Body of pancreas (tissue), 4 donors: ENCODE data around the gene TWIST1. TPM values are rescaled to one million over a fixed set of nuclear protein-coding genes. Genes with fewer than 3 reads are reported as not detected.

Experiments
- ATAC-seq: fragments of 150-250 bp; one replicate; pipeline ENCODE4 v1.9.1; 2016
- DNase-seq, 4 donors: peaks; one replicate each; pipeline ENCODE4 v3.0.0-alpha.2; 2019
- H3K27ac ChIP-seq, 4 donors: fragments of 200-600 bp; sonication (generic); 1 replicate in 3 of 4; 2 replicates in 1 of 4; pipeline versions ENCODE4 v1.5.1 to v1.6.1; 2016 to 2019; ENCODE audit warnings: mild to moderate bottlenecking in 1 of 4, mixed read lengths in 1 of 4, moderate library complexity in 1 of 4
- H3K27me3 ChIP-seq, 2 donors: fragments of 200-600 bp; sonication (generic); one replicate each; pipeline ENCODE4 v1.6.0; 2016; ENCODE audit warnings: mild to moderate bottlenecking in 1 of 2
- H3K36me3 ChIP-seq, 2 donors: fragments of 200-600 bp; sonication (generic); replicated peaks in 1 of 2; 2 replicates each; pipeline ENCODE4 v1.5.1; 2016; ENCODE audit warnings: low read depth in 2 of 2; ENCODE audit not compliant: insufficient read depth in 1 of 2
- H3K4me1 ChIP-seq: fragments of 200-600 bp; sonication (generic); one replicate; pipeline ENCODE4 v1.6.0; 2016
- H3K4me3 ChIP-seq, 2 donors: fragments of 200-600 bp; sonication (generic); 1 replicate in 1 of 2; 2 replicates in 1 of 2; pipeline ENCODE4 v1.5.1; 2016 to 2019
- H3K9me3 ChIP-seq, 3 donors: fragments of 200-600 bp; sonication (generic); 1 replicate in 2 of 3; 2 replicates in 1 of 3; pipeline ENCODE4 v1.5.1; 2016
- POLR2A ChIP-seq, 3 donors: fragments of 450-650 bp; IDR thresholded peaks; one replicate each; pipeline ENCODE4 v1.6.1; 2016; ENCODE audit warnings: antibody characterized with exemption in 3 of 3, mild to moderate bottlenecking in 2 of 3
- WGBS, 2 donors: methylation state at CpG; one replicate each; pipeline ENCODE4 v1.1.5; 2017; 5-methylcytosine and 5-hydroxymethylcytosine counted together
- intact Hi-C: fragments of 100-400 bp; cut with DNase I; formaldehyde crosslinking; loops from one replicate; pipeline ENCODE4 v1.15.1; 2023
- total RNA-seq, 2 donors: library from RNA; depleted of rRNA; stranded (reverse); fragments of >200 nt; gene quantifications; one replicate each; pipeline ENCODE4 v1.1.0, GENCODE V29; 2016
- TF ChIP-seq, protein P1 (sequence below), 7 experiments: fragments of 450-650 bp in 4 of 7; fragments of 200-600 bp in 3 of 7; sonication (generic) in 3 of 7; IDR thresholded peaks; one replicate each; pipeline ENCODE4 v1.5.1; 2016 to 2019; ENCODE audit warnings: antibody characterized with exemption in 7 of 7

The TWIST1 gene
- total RNA-seq, 2 donors from 2014 or later: 0.52 to 3.0 TPM

DNA sequence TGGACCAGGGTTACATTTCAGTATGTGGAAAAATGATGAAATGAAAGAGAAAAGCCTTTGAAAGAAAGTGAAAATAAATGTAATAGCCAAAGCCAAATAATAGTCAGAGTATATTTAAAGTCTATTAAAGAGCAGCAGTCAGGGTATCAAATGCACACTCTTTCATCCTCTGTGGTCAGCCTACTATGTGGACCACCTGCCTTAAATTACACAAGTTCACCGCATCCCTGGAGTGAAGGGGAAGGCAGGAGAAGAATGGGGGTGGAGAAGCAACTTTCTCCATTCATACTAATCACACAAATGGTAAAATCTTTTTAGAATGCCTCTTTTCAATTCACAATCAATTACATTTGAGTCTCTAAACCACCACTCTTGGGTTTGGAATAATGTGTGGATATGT is 16.0 kb downstream of the TWIST1 start:
- no peaks in the 10 kb centered on the region for H3K36me3 ChIP-seq
- no peak overlapping the region for H3K27ac ChIP-seq
- ATAC-seq (no peak), DNase-seq (no peak)
- peaks cover 7% of the 10 kb centered on the region for H3K4me1 ChIP-seq
- no peaks in the 10 kb centered on the region for H3K9me3 ChIP-seq
- intact Hi-C loops: no loop called here
- H3K4me3 ChIP-seq: no peak overlapping the region
- H3K27me3 ChIP-seq: peaks cover 0 to 10% of the 10 kb centered on the region in 2 donors
- TF ChIP-seq, protein P1, sequence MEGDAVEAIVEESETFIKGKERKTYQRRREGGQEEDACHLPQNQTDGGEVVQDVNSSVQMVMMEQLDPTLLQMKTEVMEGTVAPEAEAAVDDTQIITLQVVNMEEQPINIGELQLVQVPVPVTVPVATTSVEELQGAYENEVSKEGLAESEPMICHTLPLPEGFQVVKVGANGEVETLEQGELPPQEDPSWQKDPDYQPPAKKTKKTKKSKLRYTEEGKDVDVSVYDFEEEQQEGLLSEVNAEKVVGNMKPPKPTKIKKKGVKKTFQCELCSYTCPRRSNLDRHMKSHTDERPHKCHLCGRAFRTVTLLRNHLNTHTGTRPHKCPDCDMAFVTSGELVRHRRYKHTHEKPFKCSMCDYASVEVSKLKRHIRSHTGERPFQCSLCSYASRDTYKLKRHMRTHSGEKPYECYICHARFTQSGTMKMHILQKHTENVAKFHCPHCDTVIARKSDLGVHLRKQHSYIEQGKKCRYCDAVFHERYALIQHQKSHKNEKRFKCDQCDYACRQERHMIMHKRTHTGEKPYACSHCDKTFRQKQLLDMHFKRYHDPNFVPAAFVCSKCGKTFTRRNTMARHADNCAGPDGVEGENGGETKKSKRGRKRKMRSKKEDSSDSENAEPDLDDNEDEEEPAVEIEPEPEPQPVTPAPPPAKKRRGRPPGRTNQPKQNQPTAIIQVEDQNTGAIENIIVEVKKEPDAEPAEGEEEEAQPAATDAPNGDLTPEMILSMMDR (IDR thresholded peaks at IDR 0.05): no peak
- 60 to 80% methylated on average over 1 of the region's 1 CpG for WGBS, 2 donors

DNA sequence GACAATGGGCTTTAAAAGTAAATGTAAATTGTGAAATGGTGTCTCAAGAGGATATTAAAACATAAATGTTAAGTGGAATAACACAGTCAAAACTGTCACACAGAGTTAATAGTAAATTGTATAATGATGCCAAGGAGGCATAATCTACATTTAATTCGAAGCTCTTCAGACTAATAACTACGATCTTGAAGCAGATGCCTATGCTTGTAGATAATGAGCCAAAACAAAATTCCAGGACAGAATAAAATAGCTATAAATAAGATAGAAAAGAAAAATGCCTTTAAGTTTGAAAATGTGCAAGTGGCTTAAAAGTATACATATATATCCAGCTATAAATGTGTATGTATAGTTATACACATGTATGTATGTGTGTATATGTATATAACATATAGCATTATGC is 17.5 kb downstream of the TWIST1 start:
- 36 to 47% methylated on average over 2 of the region's 2 CpGs for WGBS, 2 donors
- ATAC-seq: no peak

DNA sequence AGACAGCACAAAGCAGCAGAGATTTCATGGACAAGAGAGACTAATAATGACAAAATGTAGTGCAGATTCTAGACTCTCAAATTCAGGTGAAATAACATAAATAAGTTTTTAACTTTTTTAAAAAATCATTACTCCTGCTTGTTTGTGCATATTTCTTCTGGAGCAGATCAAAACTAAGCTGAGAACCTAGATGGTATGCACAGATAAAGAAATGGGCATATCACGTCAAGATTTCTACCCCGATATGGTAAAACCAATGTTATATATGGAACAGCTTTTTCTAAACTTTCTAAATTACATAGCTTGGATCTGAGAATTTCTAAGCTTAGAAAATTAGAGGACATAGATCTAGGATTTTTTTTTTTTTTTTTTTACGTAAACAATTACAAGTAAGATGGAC is 18.2 kb downstream of the TWIST1 start:
- no peaks in the 10 kb centered on the region for H3K36me3 ChIP-seq
- no peaks in the 10 kb centered on the region for H3K4me1 ChIP-seq
- no peak for TF ChIP-seq POLR2A (IDR thresholded peaks at IDR 0.05)
- TF ChIP-seq, protein P1 (IDR thresholded peaks at IDR 0.05): no peak
- no peaks in the 10 kb centered on the region for H3K27me3 ChIP-seq
- no peak for ATAC-seq
- DNase-seq: no peak
- H3K9me3 ChIP-seq: no peaks in the 10 kb centered on the region
- H3K4me3 ChIP-seq: no peak overlapping the region
- H3K27ac ChIP-seq: no peak overlapping the region
- WGBS, 2 donors: 68 to 80% methylated on average over 3 of the region's 3 CpGs
- intact Hi-C loops: no loop called here

More for the DNA sequence above, 17.5 kb downstream of the TWIST1 start:
- Histone ChIP-seq H3K4me3 (no peak overlapping the region), H3K9me3 (no peaks in the 10 kb centered on the region), H3K36me3 (no peaks in the 10 kb centered on the region), H3K4me1 (no peaks in the 10 kb centered on the region), H3K27me3 (no peaks in the 10 kb centered on the region), H3K27ac (no peak overlapping the region)
- DNase-seq: no peak
- intact Hi-C loops: no loop called here
- TF ChIP-seq POLR2A (IDR thresholded peaks at IDR 0.05): no peak
- TF ChIP-seq, protein P1 (IDR thresholded peaks at IDR 0.05): no peak

DNA sequence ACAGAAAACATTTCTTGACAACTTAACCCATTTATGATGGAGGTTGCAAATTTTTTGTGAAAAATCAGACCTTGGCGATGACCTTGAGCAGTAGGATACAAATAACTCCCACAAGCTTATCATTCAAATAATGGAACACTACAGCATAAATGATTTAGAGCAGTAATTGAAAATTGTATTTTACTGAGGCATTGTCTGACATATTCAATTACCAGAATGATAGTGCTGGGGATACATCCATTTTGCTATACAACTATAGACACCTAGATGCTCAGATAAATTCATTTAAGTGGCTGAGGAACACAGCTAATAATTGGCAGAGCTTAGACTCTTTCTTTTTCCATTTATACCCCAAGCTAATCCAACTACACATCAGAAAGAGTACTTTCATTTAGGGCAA is 18.9 kb downstream of the TWIST1 start:
- 56 to 58% methylated on average over 1 of the region's 1 CpG for WGBS, 2 donors
- ATAC-seq: no peak
- no peaks in the 10 kb centered on the region for H3K27me3 ChIP-seq

More for the DNA sequence above, 18.9 kb downstream of the TWIST1 start:
- intact Hi-C loops: no loop called here
- Histone ChIP-seq H3K27ac (no peak overlapping the region), H3K9me3 (no peaks in the 10 kb centered on the region), H3K4me1 (no peaks in the 10 kb centered on the region), H3K36me3 (no peaks in the 10 kb centered on the region), H3K4me3 (no peak overlapping the region)
- no peak for DNase-seq
- TF ChIP-seq, protein P1 (IDR thresholded peaks at IDR 0.05): no peak
- no peak for TF ChIP-seq POLR2A (IDR thresholded peaks at IDR 0.05)
